Measurements from ENCODE around the gene ZDHHC22.

DNA sequence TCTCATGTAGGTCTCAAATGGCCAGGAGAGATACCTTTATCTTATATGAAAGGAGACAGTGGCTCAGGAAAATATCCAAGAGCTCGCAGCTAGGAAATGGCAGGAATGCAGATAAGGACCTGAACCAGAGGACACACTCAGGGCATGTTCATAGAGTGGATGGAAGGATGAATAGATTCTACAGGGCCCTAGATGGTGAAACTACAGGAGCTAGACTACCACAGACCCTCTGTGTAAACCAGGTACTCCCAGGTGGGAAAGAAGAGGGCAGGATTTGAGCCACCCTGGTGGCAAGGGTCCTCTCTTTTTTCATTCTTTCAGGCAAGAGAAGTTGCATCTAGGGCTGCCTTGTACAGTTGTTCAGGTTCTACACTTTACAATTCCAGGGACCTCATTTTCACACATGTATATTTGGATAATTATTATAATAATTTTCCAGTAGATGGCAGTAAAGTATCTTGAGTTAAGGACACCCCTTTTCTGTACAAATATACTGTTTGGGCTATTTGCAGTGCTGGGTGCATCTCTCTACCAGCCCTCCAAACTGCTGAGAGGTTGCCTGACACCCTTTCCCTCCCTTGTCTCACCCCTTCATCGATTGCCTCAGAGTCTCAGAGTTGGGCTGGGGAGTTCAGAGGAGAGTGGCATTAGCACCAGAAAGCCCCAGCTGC lies 10.5 kb upstream of the ZDHHC22 start:
- TF ChIP-seq, protein P1, sequence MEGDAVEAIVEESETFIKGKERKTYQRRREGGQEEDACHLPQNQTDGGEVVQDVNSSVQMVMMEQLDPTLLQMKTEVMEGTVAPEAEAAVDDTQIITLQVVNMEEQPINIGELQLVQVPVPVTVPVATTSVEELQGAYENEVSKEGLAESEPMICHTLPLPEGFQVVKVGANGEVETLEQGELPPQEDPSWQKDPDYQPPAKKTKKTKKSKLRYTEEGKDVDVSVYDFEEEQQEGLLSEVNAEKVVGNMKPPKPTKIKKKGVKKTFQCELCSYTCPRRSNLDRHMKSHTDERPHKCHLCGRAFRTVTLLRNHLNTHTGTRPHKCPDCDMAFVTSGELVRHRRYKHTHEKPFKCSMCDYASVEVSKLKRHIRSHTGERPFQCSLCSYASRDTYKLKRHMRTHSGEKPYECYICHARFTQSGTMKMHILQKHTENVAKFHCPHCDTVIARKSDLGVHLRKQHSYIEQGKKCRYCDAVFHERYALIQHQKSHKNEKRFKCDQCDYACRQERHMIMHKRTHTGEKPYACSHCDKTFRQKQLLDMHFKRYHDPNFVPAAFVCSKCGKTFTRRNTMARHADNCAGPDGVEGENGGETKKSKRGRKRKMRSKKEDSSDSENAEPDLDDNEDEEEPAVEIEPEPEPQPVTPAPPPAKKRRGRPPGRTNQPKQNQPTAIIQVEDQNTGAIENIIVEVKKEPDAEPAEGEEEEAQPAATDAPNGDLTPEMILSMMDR (IDR thresholded peaks at IDR 0.05; ENCODE audit: low read length): peak; percentile 12; the same call in 1 of the 2 replicates
- no peak for TF ChIP-seq EZH2 (IDR thresholded peaks at IDR 0.05; ENCODE audit: borderline replicate concordance, low read length)

All from OCI-LY1 (cell line).